PFSK-1 (cell line): ENCODE measurements around the gene RBBP5.

Experiments
- POLR2AphosphoS5 ChIP-seq: IDR thresholded peaks from 2 replicates; pipeline ENCODE4 v1.6.1; 2012; ENCODE audit warnings: low read depth, mild to moderate bottlenecking, control low read depth, low read length, moderate library complexity
- REST ChIP-seq, 2 experiments: IDR thresholded peaks; 2 replicates each; pipeline versions ENCODE4 v1.6.1 to v1.8.0; 2011 to 2012; ENCODE audit warnings: low read depth in 2 of 2, low read length in 2 of 2, control low read depth in 1 of 2, inconsistent platforms in 1 of 2, mild to moderate bottlenecking in 1 of 2, moderate library complexity in 1 of 2; ENCODE audit not compliant: insufficient read depth in 1 of 2
- SIN3A ChIP-seq: IDR thresholded peaks from 2 replicates; pipeline ENCODE4 v1.6.1; 2012; ENCODE audit warnings: mild to moderate bottlenecking, low read length, moderate library complexity, borderline replicate concordance; ENCODE audit not compliant: insufficient read depth
- TAF1 ChIP-seq: IDR thresholded peaks from 2 replicates; pipeline ENCODE4 v1.6.1; 2012; ENCODE audit warnings: low read length, control low read depth, borderline replicate concordance; ENCODE audit not compliant: insufficient read depth

- TF ChIP-seq REST (IDR thresholded peaks at IDR 0.05; ENCODE audit: insufficient read depth in 1 of 2, low read depth in 2 of 2, low read length in 2 of 2) = no peak
- no peak for TF ChIP-seq POLR2AphosphoS5
- TF ChIP-seq TAF1 = no peak
- no peak for TF ChIP-seq SIN3A
These were observed 25.5 kb upstream of the RBBP5 start for GRCh38 chr1:205147191-205147835.
